Stomach (tissue), 9 donors: Measurements from ENCODE around the gene ERC2. TPM values are rescaled to one million over a fixed set of nuclear protein-coding genes. Genes with fewer than 3 reads are reported as not detected.

ENCODE experiments used
- DNase-seq, 2 donors: peaks; one replicate each; pipeline versions ENCODE4 v3.0.0 to v3.0.0-alpha.2; 2013 to 2019
- H3K27ac ChIP-seq, 5 donors: fragments of 200-600 bp in 4 of 5; sonication (generic) in 4 of 5; one replicate each; pipeline ENCODE4 v1.5.1; 2013 to 2019; ENCODE audit warnings: mild to moderate bottlenecking in 1 of 5, moderate library complexity in 1 of 5
- H3K27me3 ChIP-seq, 3 donors: fragments of 200-600 bp; sonication (generic); one replicate each; pipeline ENCODE4 v1.5.1; 2017 to 2019; ENCODE audit warnings: mixed run types in 1 of 3
- H3K36me3 ChIP-seq, 4 donors: fragments of 200-600 bp; sonication (generic); 1 replicate in 3 of 4; 2 replicates in 1 of 4; pipeline ENCODE4 v1.5.1; 2016 to 2019
- H3K4me1 ChIP-seq, 4 donors: fragments of 200-600 bp; sonication (generic); one replicate each; pipeline ENCODE4 v1.5.1; 2016 to 2019
- H3K4me3 ChIP-seq, 4 donors: fragments of 200-600 bp; sonication (generic) in 3 of 4; one replicate each; pipeline ENCODE4 v1.5.1; 2016 to 2019; ENCODE audit warnings: mild to moderate bottlenecking in 1 of 4
- H3K9me3 ChIP-seq, 4 donors: fragments of 200-600 bp; sonication (generic); one replicate each; pipeline ENCODE4 v1.5.1; 2016 to 2019
- EP300 ChIP-seq: sonication (generic); formaldehyde crosslinking; IDR thresholded peaks from one replicate; pipeline ENCODE4 v1.6.1; 2017; ENCODE audit warnings: antibody characterized with exemption
- POLR2A ChIP-seq, 4 donors: fragments of 450-650 bp; IDR thresholded peaks; one replicate each; pipeline ENCODE4 v1.6.1; 2016; ENCODE audit warnings: antibody characterized with exemption in 4 of 4, control low read depth in 2 of 4, mild to moderate bottlenecking in 1 of 4, moderate library complexity in 1 of 4
- POLR2AphosphoS5 ChIP-seq, 3 donors: sonication (generic); formaldehyde crosslinking; IDR thresholded peaks; one replicate each; pipeline ENCODE4 v1.6.1; 2016; ENCODE audit warnings: antibody characterized with exemption in 3 of 3
- WGBS, 5 donors: extraction: QIAGEN DNeasy Blood & Tissue Kit in 3 of 5; methylation state at CpG; one replicate each; pipeline versions ENCODE4 v1.1.5 to v1.1.7; 2013 to 2018; 5-methylcytosine and 5-hydroxymethylcytosine counted together
- intact Hi-C: fragments of 100-400 bp; cut with DNase I; formaldehyde crosslinking; loops from one replicate; pipeline ENCODE4 v1.15.1; 2023; ENCODE audit warnings: low total_unique reads
- polyA plus RNA-seq, 3 donors: library from polyadenylated mRNA; stranded (reverse); fragments of 200-250 nt; gene quantifications; one replicate each; pipeline ENCODE4 v1.2.3, GENCODE V29; 2013
- total RNA-seq, 5 donors: library from RNA; depleted of rRNA; stranded (reverse); fragments of >200 nt; gene quantifications; one replicate each; pipeline versions ENCODE4 v1.1.0 to v1.2.3, GENCODE V29; 2014 to 2016
- TF ChIP-seq, protein P1 (sequence below), 7 experiments: fragments of 450-650 bp in 4 of 7; fragments of 200-600 bp in 3 of 7; sonication (generic) in 3 of 7; IDR thresholded peaks; one replicate each; pipeline ENCODE4 v1.5.1; 2016 to 2019; ENCODE audit warnings: antibody characterized with exemption in 7 of 7, control low read depth in 2 of 7, mild to moderate bottlenecking in 1 of 7
- donor health status: healthy with polysubstance abuse.
- donor health status: Bipolar disorder and iron deficiency.
- donor health status: healthy.

ERC2 gene
- total and polyA plus RNA-seq, 8 donors: 0.43 to 3.1 (median 1.3) TPM; not detected in 2

DNA sequence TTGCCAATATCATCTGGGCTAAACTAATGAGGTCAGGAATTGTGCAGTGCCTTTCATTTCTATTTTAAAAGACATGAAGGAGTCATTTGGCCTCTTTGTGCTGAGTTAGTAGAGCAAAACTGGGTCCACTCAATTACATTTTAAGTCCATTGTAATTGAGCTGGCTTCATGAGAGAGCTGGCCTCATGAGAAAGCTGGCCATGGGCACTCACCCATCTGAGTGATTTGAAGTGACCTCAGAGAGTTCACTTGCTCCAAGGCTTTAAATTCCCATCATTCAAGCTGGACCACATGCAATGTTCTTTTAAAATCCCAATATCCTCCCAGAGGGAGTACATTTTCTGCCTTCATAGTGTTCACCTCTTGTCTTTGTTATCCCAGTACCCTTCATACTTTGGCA lies 645.3 kb downstream of the ERC2 start:
- no peak overlapping the region for H3K27ac ChIP-seq
- H3K36me3 ChIP-seq: no peaks in the 10 kb centered on the region
- no peaks in the 10 kb centered on the region for H3K27me3 ChIP-seq
- TF ChIP-seq POLR2AphosphoS5 (IDR thresholded peaks at IDR 0.05) (no peak), POLR2A (IDR thresholded peaks at IDR 0.05) (no peak), EP300 (no peak)
- TF ChIP-seq, protein P1, sequence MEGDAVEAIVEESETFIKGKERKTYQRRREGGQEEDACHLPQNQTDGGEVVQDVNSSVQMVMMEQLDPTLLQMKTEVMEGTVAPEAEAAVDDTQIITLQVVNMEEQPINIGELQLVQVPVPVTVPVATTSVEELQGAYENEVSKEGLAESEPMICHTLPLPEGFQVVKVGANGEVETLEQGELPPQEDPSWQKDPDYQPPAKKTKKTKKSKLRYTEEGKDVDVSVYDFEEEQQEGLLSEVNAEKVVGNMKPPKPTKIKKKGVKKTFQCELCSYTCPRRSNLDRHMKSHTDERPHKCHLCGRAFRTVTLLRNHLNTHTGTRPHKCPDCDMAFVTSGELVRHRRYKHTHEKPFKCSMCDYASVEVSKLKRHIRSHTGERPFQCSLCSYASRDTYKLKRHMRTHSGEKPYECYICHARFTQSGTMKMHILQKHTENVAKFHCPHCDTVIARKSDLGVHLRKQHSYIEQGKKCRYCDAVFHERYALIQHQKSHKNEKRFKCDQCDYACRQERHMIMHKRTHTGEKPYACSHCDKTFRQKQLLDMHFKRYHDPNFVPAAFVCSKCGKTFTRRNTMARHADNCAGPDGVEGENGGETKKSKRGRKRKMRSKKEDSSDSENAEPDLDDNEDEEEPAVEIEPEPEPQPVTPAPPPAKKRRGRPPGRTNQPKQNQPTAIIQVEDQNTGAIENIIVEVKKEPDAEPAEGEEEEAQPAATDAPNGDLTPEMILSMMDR (IDR thresholded peaks at IDR 0.05): no peak
- no peak overlapping the region for H3K4me3 ChIP-seq
- intact Hi-C loops: no loop called here
- H3K4me1 ChIP-seq: no peaks in the 10 kb centered on the region
- no peak for DNase-seq
- H3K9me3 ChIP-seq: no peaks in the 10 kb centered on the region

DNA sequence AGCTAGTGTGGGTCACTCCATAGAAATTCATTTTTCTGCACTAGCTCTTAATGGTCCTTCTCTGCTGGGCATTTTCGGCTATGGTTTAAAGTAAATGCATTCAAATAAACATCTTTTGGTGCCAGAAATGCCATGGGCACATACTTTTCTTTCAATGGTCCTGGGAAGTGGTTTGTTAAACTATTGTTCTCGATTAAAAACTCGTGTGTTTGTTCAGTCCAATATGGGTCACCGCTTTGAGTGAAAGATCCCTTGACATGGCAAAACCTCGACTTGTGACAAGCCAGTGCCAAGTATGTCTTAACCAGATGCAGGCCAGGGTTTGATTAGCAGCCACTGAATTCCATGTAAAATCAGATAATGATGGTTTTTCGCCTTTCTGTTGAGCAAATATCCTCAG lies 649.3 kb downstream of the ERC2 start:
- H3K36me3 ChIP-seq: no peaks in the 10 kb centered on the region
- H3K27ac ChIP-seq: no peak overlapping the region
- 60 to 72% (median 60%) methylated on average over 6 of the region's 6 CpGs for WGBS, 5 donors
- no peak for TF ChIP-seq POLR2A (IDR thresholded peaks at IDR 0.05)
- TF ChIP-seq, protein P1 (IDR thresholded peaks at IDR 0.05): no peak
- H3K4me1 ChIP-seq: no peaks in the 10 kb centered on the region
- intact Hi-C loops: no loop called here
- no peak for DNase-seq
- no peak overlapping the region for H3K4me3 ChIP-seq
- H3K9me3 ChIP-seq: no peaks in the 10 kb centered on the region
- no peaks in the 10 kb centered on the region for H3K27me3 ChIP-seq

DNA sequence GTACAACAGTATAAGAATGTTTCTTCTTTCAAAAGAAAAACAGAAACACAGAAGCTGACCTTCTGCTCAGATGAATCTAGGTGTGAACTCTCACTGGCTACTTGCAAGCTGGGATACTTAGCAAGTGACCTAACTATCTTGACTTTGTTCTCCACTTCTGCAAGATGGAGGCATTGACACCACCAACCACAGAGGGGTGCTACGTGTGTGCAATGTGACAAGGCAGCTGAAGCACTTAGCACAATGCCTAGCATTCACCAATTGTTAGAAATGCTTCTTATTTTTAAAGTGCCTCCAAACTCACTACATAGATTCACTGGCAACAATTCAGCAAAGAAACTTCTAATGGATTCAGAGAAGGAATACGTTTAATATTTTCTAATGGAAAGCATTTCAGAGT lies 649.8 kb downstream of the ERC2 start:
- intact Hi-C loops: no loop called here

DNA sequence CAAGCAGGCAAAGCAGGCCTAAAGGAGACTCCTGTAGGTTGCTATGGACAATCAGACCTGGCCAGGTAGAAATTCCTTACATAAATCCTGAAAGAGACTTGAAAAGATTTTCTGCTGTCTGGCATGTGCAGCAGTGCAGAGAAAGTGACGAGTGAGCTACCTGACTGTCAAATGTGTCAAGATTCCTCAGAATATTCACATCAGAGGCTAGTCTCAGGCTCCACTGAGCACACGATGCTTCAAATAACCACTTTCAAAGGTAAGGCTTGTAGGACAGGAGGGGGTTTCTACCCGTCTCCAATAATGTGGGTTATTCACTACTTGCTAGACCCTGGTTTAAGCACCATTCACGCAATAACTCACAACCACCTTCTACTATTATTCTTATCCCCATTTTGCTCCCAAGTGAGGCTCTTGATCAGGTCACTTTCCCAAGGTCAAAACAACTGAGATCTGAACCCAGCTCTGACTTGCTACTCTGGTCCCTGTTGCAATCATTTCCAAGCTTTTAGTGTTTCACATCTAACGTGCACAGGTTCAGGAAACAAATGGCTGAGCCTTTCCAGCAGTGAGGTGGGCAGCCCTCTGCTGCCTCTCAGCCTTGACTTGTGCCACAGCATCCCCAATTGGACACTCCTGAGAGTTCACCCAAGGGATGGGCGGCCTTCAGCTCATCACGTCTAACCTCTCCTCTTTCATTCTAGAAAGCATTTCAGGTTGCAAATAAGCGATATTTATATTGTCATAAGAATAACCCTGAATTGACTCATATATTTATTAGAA lies 651.3 kb downstream of the ERC2 start:
- no peaks in the 10 kb centered on the region for H3K36me3 ChIP-seq
- no peaks in the 10 kb centered on the region for H3K4me1 ChIP-seq
- H3K4me3 ChIP-seq: no peak overlapping the region
- no peaks in the 10 kb centered on the region for H3K27me3 ChIP-seq
- DNase-seq: no peak
- no peak overlapping the region for H3K27ac ChIP-seq
- no peak for TF ChIP-seq EP300
- TF ChIP-seq, protein P1 (IDR thresholded peaks at IDR 0.05): no peak
- no peak for TF ChIP-seq POLR2AphosphoS5 (IDR thresholded peaks at IDR 0.05)
- TF ChIP-seq POLR2A (IDR thresholded peaks at IDR 0.05): no peak
- 80 to 92% (median 86%) methylated on average over 8 of the region's 8 CpGs for WGBS, 5 donors
- H3K9me3 ChIP-seq: no peaks in the 10 kb centered on the region
- intact Hi-C loops: no loop called here

More for the DNA sequence above, 649.8 kb downstream of the ERC2 start:
- 49 to 69% (median 52%) methylated on average over 2 of the region's 2 CpGs for WGBS, 5 donors
- TF ChIP-seq POLR2AphosphoS5 (IDR thresholded peaks at IDR 0.05) (no peak), EP300 (no peak), POLR2A (IDR thresholded peaks at IDR 0.05) (no peak)
- TF ChIP-seq, protein P1 (IDR thresholded peaks at IDR 0.05): no peak
- Histone ChIP-seq H3K27ac (no peak overlapping the region), H3K27me3 (no peaks in the 10 kb centered on the region), H3K36me3 (no peaks in the 10 kb centered on the region), H3K4me1 (no peaks in the 10 kb centered on the region), H3K9me3 (no peaks in the 10 kb centered on the region), H3K4me3 (no peak overlapping the region)
- DNase-seq: peak in 1 of 2 donors; percentile 22
